ENCODE data around the gene ALDH1L1.

The ALDH1L1 gene

GRCh38 chr3:126180477-126181397 is at the start of gene ALDH1L1:
TSS of gene ALDH1L1 (minus strand) at chr3:126180586. CDS start at chr3:126160979, 19,607 bp downstream.
- DNase-seq (ENCODE audit: low read depth in 2 of 2), result no peak

GRCh38 chr3:126226374-126226773 is 46.0 kb upstream of the ALDH1L1 start:
- DNase-seq (ENCODE audit: low read depth in 2 of 2), result no peak

GRCh38 chr3:126216416-126216815 is 36.0 kb upstream of the ALDH1L1 start:
- no peak for DNase-seq (ENCODE audit: low read depth in 2 of 2)

- no peak for DNase-seq (ENCODE audit: low read depth in 2 of 2)
Observed at GRCh38 chr3:126213379-126214028, 33.1 kb upstream of the ALDH1L1 start.

- no peak for DNase-seq (ENCODE audit: low read depth in 2 of 2)
Observed at GRCh38 chr3:126212620-126213378, 32.4 kb upstream of the ALDH1L1 start.

- no peak for DNase-seq (ENCODE audit: low read depth in 2 of 2)
Observed at GRCh38 chr3:126212250-126212619, 31.8 kb upstream of the ALDH1L1 start.

- DNase-seq (ENCODE audit: low read depth in 2 of 2), result no peak
Observed at GRCh38 chr3:126211569-126211968, 31.2 kb upstream of the ALDH1L1 start.

- no peak for DNase-seq (ENCODE audit: low read depth in 2 of 2)
Observed at GRCh38 chr3:126210606-126211005, 30.2 kb upstream of the ALDH1L1 start.

- no peak for DNase-seq (ENCODE audit: low read depth in 2 of 2)
Observed at GRCh38 chr3:126209741-126210140, 29.4 kb upstream of the ALDH1L1 start.

GRCh38 chr3:126208606-126209256 is 28.3 kb upstream of the ALDH1L1 start:
- no peak for DNase-seq (ENCODE audit: low read depth in 2 of 2)

- DNase-seq (ENCODE audit: low read depth in 2 of 2), result no peak
Observed at GRCh38 chr3:126208182-126208581, 27.8 kb upstream of the ALDH1L1 start.

- no peak for DNase-seq (ENCODE audit: low read depth in 2 of 2)
Observed at GRCh38 chr3:126207166-126207565, 26.8 kb upstream of the ALDH1L1 start.

- DNase-seq (ENCODE audit: low read depth in 2 of 2), result no peak
Observed at GRCh38 chr3:126205717-126206655, 25.6 kb upstream of the ALDH1L1 start.

- DNase-seq (ENCODE audit: low read depth in 2 of 2), result no peak
Observed at GRCh38 chr3:126202680-126203079, 22.3 kb upstream of the ALDH1L1 start.

GRCh38 chr3:126202276-126202675 is 21.9 kb upstream of the ALDH1L1 start:
- DNase-seq (ENCODE audit: low read depth in 2 of 2), result no peak

GRCh38 chr3:126201168-126201567 is 20.8 kb upstream of the ALDH1L1 start:
- no peak for DNase-seq (ENCODE audit: low read depth in 2 of 2)

- DNase-seq (ENCODE audit: low read depth in 2 of 2), result no peak
Observed at GRCh38 chr3:126200534-126200933, 20.1 kb upstream of the ALDH1L1 start.

GRCh38 chr3:126199256-126199655 is 18.9 kb upstream of the ALDH1L1 start:
- no peak for DNase-seq (ENCODE audit: low read depth in 2 of 2)

GRCh38 chr3:126197854-126198584 is 17.6 kb upstream of the ALDH1L1 start:
- DNase-seq (ENCODE audit: low read depth in 2 of 2), result peak; percentile 6 to 29

GRCh38 chr3:126197343-126197742 is 17.0 kb upstream of the ALDH1L1 start:
- DNase-seq (ENCODE audit: low read depth in 2 of 2), result no peak
